OCI-M2 (cell line): Measurements from ENCODE around the gene USP17L13.
"Not testable (repeated sequence)": the region's sequence is repeated elsewhere in the genome, so short reads cannot be mapped to it uniquely, and the experiment has no call there.

Experiments
- DNase-seq: peaks from one replicate; lab custom pipeline; 2025; ENCODE audit not compliant: unreplicated experiment; lab: John Stamatoyannopoulos, UW

The USP17L13 gene, protein sequence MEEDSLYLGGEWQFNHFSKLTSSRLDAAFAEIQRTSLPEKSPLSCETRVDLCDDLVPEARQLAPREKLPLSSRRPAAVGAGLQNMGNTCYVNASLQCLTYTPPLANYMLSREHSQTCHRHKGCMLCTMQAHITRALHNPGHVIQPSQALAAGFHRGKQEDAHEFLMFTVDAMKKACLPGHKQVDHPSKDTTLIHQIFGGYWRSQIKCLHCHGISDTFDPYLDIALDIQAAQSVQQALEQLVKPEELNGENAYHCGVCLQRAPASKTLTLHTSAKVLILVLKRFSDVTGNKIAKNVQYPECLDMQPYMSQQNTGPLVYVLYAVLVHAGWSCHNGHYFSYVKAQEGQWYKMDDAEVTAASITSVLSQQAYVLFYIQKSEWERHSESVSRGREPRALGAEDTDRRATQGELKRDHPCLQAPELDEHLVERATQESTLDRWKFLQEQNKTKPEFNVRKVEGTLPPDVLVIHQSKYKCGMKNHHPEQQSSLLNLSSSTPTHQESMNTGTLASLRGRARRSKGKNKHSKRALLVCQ

GRCh38 chr4:9224596-9224995, at the start of gene USP17L13:
Gene USP17L13 (plus strand): TSS chr4:9224896. CDS start chr4:9224896, 0 bp downstream.
- DNase-seq, result not testable (repeated sequence)

GRCh38 chr4:9210357-9210756, 14.3 kb upstream of the USP17L13 start, which contains the start of gene USP17L10:
Gene USP17L10 (plus strand): TSS chr4:9210657. CDS start chr4:9210657, 0 bp downstream.
- not testable (repeated sequence) for DNase-seq

- not testable (repeated sequence) for DNase-seq
Measured at GRCh38 chr4:9214701-9215100, 10.0 kb upstream of the USP17L13 start.

- not testable (repeated sequence) for DNase-seq
Measured at GRCh38 chr4:9215105-9215504, 9.6 kb upstream of the USP17L13 start, which contains the start of gene USP17L11. Gene USP17L11 (plus strand): TSS chr4:9215405. CDS start chr4:9215405, 0 bp downstream.

DNA sequence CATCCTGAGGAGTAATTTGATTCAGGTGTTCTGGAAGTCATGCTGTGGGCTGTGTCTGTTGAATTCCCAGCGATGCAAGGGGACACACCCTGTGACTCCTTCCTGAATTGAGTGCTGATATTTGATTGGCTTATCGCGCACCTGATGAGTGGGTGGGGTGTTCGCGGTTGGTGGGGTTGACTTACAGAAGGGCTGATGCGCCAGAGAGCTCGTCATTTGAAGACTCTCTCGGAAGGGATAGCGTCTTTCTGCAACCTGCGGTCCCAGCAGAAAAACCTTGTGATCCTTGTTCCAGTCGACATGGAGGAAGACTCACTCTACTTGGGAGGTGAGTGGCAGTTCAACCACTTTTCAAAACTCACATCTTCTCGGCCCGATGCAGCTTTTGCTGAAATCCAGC, 4.8 kb upstream of the USP17L13 start, which contains the start of gene USP17L12:
TSS of gene USP17L12 (plus strand) at position 301 of the 400 bp plus-strand sequence. CDS start at position 301, 0 bp downstream.
- DNase-seq, result not testable (repeated sequence)

DNA sequence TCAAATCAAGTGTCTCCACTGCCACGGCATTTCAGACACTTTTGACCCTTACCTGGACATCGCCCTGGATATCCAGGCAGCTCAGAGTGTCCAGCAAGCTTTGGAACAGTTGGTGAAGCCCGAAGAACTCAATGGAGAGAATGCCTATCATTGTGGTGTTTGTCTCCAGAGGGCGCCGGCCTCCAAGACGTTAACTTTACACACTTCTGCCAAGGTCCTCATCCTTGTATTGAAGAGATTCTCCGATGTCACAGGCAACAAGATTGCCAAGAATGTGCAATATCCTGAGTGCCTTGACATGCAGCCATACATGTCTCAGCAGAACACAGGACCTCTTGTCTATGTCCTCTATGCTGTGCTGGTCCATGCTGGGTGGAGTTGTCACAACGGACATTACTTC, 5.6 kb downstream of the USP17L13 start:
- DNase-seq, result not testable (repeated sequence)

GRCh38 chr4:9234085-9234484, 9.4 kb downstream of the USP17L13 start, which contains the start of gene USP17L15:
Gene USP17L15 (plus strand): TSS chr4:9234385. CDS start chr4:9234385, 0 bp downstream.
- DNase-seq, result not testable (repeated sequence)

DNA sequence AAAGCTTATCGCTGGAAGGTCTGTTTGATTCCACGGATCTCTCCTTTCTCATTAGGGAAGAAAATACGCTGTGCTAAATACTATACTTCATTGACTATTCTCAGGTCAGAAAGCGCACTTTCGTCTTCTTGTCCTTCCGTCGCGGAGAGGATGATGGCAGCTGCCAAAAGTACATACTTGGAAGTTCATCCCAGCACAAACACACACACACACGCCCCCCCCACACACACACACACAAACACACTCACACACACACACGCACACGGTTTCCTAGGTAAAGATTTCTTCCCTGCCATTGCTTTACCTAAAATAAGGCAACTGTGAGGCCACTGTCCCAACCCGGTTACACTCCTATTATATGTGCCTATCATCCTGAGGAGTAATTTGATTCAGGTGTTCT, 13.8 kb downstream of the USP17L13 start:
- not testable (repeated sequence) for DNase-seq

GRCh38 chr4:9243579-9243978, 18.9 kb downstream of the USP17L13 start, which contains the start of gene USP17L17:
Gene USP17L17 (plus strand): TSS chr4:9243879. CDS start chr4:9243879, 0 bp downstream.
- not testable (repeated sequence) for DNase-seq

DNA sequence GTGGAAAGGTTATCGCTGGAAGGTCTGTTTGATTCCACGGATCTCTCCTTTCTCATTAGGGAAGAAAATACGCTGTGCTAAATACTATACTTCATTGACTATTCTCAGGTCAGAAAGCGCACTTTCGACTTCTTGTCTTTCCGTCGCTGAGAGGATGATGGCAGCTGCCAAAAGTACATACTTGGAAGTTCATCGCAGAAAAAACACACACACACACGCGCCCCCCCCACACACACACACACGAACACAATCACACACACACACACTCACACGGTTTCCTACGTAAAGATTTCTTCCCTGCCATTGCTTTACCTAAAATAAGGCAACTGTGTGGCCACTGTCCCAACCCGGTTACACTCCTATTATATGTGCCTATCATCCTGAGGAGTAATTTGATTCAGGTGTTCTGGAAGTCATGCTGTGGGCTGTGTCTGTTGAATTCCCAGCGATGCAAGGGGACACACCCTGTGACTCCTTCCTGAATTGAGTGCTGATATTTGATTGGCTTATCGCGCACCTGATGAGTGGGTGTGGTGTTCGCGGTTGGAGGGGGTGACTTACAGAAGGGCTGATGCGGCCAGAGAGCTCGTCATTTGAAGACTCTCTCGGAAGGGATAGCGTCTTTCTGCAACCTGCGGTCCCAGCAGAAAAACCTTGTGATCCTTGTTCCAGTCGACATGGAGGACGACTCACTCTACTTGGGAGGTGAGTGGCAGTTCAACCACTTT, 23.4 kb downstream of the USP17L13 start, which contains the start of gene USP17L18:
TSS of gene USP17L18 (plus strand) at position 678 of the 728 bp plus-strand sequence. CDS start at position 678, 0 bp downstream.
- not testable (repeated sequence) for DNase-seq

DNA sequence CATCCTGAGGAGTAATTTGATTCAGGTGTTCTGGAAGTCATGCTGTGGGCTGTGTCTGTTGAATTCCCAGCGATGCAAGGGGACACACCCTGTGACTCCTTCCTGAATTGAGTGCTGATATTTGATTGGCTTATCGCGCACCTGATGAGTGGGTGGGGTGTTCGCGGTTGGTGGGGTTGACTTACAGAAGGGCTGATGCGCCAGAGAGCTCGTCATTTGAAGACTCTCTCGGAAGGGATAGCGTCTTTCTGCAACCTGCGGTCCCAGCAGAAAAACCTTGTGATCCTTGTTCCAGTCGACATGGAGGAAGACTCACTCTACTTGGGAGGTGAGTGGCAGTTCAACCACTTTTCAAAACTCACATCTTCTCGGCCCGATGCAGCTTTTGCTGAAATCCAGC, 28.4 kb downstream of the USP17L13 start, which contains the start of gene USP17L19:
TSS of gene USP17L19 (plus strand) at position 301 of the 400 bp plus-strand sequence. CDS start at position 301, 0 bp downstream.
- DNase-seq, result not testable (repeated sequence)

GRCh38 chr4:9257824-9258223, 33.1 kb downstream of the USP17L13 start, which contains the start of gene USP17L20:
Gene USP17L20 (plus strand): TSS chr4:9258124. CDS start chr4:9258124, 0 bp downstream.
- not testable (repeated sequence) for DNase-seq

DNA sequence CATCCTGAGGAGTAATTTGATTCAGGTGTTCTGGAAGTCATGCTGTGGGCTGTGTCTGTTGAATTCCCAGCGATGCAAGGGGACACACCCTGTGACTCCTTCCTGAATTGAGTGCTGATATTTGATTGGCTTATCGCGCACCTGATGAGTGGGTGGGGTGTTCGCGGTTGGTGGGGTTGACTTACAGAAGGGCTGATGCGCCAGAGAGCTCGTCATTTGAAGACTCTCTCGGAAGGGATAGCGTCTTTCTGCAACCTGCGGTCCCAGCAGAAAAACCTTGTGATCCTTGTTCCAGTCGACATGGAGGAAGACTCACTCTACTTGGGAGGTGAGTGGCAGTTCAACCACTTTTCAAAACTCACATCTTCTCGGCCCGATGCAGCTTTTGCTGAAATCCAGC, 37.9 kb downstream of the USP17L13 start, which contains the start of gene USP17L21:
TSS of gene USP17L21 (plus strand) at position 301 of the 400 bp plus-strand sequence. CDS start at position 301, 0 bp downstream.
- DNase-seq, result not testable (repeated sequence)

DNA sequence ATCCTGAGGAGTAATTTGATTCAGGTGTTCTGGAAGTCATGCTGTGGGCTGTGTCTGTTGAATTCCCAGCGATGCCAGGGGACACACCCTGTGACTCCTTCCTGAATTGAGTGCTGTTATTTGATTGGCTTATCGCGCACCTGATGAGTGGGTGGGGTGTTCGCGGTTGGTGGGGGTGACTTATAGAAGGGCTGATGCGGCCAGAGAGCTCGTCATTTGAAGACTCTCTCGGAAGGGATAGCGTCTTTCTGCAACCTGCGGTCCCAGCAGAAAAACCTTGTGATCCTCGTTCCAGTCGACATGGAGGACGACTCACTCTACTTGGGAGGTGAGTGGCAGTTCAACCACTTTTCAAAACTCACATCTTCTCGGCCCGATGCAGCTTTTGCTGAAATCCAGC, 42.6 kb downstream of the USP17L13 start, which contains the start of gene USP17L22:
TSS of gene USP17L22 (plus strand) at position 301 of the 400 bp plus-strand sequence. CDS start at position 301, 0 bp downstream.
- not testable (repeated sequence) for DNase-seq

- DNase-seq, result not testable (repeated sequence)
Measured at GRCh38 chr4:9271719-9272118, 47.0 kb downstream of the USP17L13 start.
